Thymus (tissue), 11 donors: ENCODE measurements around the gene INCENP. TPM values are rescaled to one million over a fixed set of nuclear protein-coding genes. Genes with fewer than 3 reads are reported as not detected.

Experiments
- DNase-seq, 9 donors: peaks; one replicate each; pipeline ENCODE4 v3.0.0-alpha.2; 2013; ENCODE audit warnings: low spot score in 9 of 9, low read depth in 6 of 9, missing footprints in 1 of 9
- H3K27ac ChIP-seq, 2 donors: one replicate each; pipeline ENCODE4 v1.5.1; 2013; ENCODE audit warnings: control low read depth in 1 of 2, low read depth in 1 of 2, low read length in 1 of 2, mild to moderate bottlenecking in 1 of 2, moderate library complexity in 1 of 2
- H3K27me3 ChIP-seq, 2 donors: one replicate each; pipeline ENCODE4 v1.5.1; 2013; ENCODE audit warnings: low read length in 1 of 2; ENCODE audit not compliant: control insufficient read depth in 2 of 2, insufficient read depth in 1 of 2
- H3K36me3 ChIP-seq, 2 donors: one replicate each; pipeline ENCODE4 v1.5.1; 2013; ENCODE audit warnings: low read length in 1 of 2, mild to moderate bottlenecking in 1 of 2, moderate library complexity in 1 of 2; ENCODE audit not compliant: control insufficient read depth in 2 of 2, insufficient read depth in 2 of 2
- H3K4me1 ChIP-seq, 2 donors: one replicate each; pipeline ENCODE4 v1.5.1; 2013; ENCODE audit warnings: low read length in 2 of 2; ENCODE audit not compliant: control insufficient read depth in 2 of 2, insufficient read depth in 2 of 2
- H3K4me3 ChIP-seq, 2 donors: one replicate each; pipeline ENCODE4 v1.5.1; 2013; ENCODE audit warnings: low read length in 2 of 2, control low read depth in 1 of 2, mild to moderate bottlenecking in 1 of 2
- H3K9me3 ChIP-seq, 2 donors: one replicate each; pipeline ENCODE4 v1.5.1; 2013; ENCODE audit warnings: low read length in 1 of 2, mild to moderate bottlenecking in 1 of 2; ENCODE audit not compliant: control insufficient read depth in 2 of 2, insufficient read depth in 1 of 2
- WGBS: extraction: QIAGEN DNeasy Blood & Tissue Kit; methylation state at CpG from one replicate; pipeline ENCODE4 v1.1.7; 2013; 5-methylcytosine and 5-hydroxymethylcytosine counted together
- polyA plus RNA-seq: library from polyadenylated mRNA; stranded (reverse); fragments of 200-250 nt; gene quantifications from one replicate; pipeline ENCODE4 v1.2.3, GENCODE V29; 2013
- total RNA-seq: library from RNA; stranded (reverse); fragments of 120-200 nt; gene quantifications from one replicate; pipeline ENCODE4 v1.2.4, GENCODE V29; 2013
- donor health status: healthy.

Gene INCENP
- total and polyA plus RNA-seq, 2 donors, result 5.2 to 24.7 TPM

- Histone ChIP-seq H3K4me1 (peaks cover 0 to 3% of the 10 kb centered on the region in 2 donors), H3K4me3 (no peak overlapping the region), H3K27ac (no peak overlapping the region), H3K36me3 (no peaks in the 10 kb centered on the region), H3K27me3 (no peaks in the 10 kb centered on the region), H3K9me3 (no peaks in the 10 kb centered on the region)
- DNase-seq, result no peak
Observed at GRCh38 chr11:62103141-62103540, 20.7 kb upstream of the INCENP start.

- Histone ChIP-seq H3K4me1 (peaks cover 0 to 3% of the 10 kb centered on the region in 2 donors), H3K27ac (no peak overlapping the region), H3K27me3 (no peaks in the 10 kb centered on the region), H3K36me3 (no peaks in the 10 kb centered on the region), H3K4me3 (no peak overlapping the region), H3K9me3 (no peaks in the 10 kb centered on the region)
- WGBS, result 84% methylated on average over 3 of the region's 3 CpGs
- DNase-seq, result no peak
Observed at GRCh38 chr11:62103986-62104385, 19.8 kb upstream of the INCENP start.

GRCh38 chr11:62104816-62105653, 18.8 kb upstream of the INCENP start:
- no peak for DNase-seq
- H3K4me1 ChIP-seq, result peaks cover 0 to 3% of the 10 kb centered on the region in 2 donors
- H3K27me3 ChIP-seq, result no peaks in the 10 kb centered on the region
- H3K36me3 ChIP-seq, result no peaks in the 10 kb centered on the region
- H3K4me3 ChIP-seq, result peak overlapping the region in 1 of 2 donors; percentile 23
- H3K9me3 ChIP-seq, result no peaks in the 10 kb centered on the region
- H3K27ac ChIP-seq, result no peak overlapping the region
- WGBS, result 35% methylated on average over 11 of the region's 11 CpGs

GRCh38 chr11:62105667-62106191, 18.1 kb upstream of the INCENP start:
- peak overlapping the region in 1 of 2 donors; percentile 23 for H3K4me3 ChIP-seq
- H3K9me3 ChIP-seq, result no peaks in the 10 kb centered on the region
- 86% methylated on average over 5 of the region's 5 CpGs for WGBS
- H3K27ac ChIP-seq, result no peak overlapping the region
- H3K4me1 ChIP-seq, result peaks cover 0 to 3% of the 10 kb centered on the region in 2 donors
- no peak for DNase-seq
- no peaks in the 10 kb centered on the region for H3K36me3 ChIP-seq
- no peaks in the 10 kb centered on the region for H3K27me3 ChIP-seq

- Histone ChIP-seq H3K27me3 (no peaks in the 10 kb centered on the region), H3K4me3 (no peak overlapping the region), H3K9me3 (no peaks in the 10 kb centered on the region), H3K36me3 (no peaks in the 10 kb centered on the region), H3K27ac (no peak overlapping the region), H3K4me1 (peaks cover 0 to 9% of the 10 kb centered on the region in 2 donors)
- peak in 8 of 9 donors; percentile 32 to 73 (median 44) for DNase-seq
- 57% methylated on average over 14 of the region's 14 CpGs for WGBS
Observed at GRCh38 chr11:62108017-62108750, 15.6 kb upstream of the INCENP start.

- Histone ChIP-seq H3K36me3 (no peaks in the 10 kb centered on the region), H3K27me3 (no peaks in the 10 kb centered on the region), H3K4me3 (no peak overlapping the region), H3K27ac (no peak overlapping the region), H3K9me3 (no peaks in the 10 kb centered on the region), H3K4me1 (peaks cover 0 to 9% of the 10 kb centered on the region in 2 donors)
- DNase-seq, result no peak
- WGBS, result 67% methylated on average over 6 of the region's 6 CpGs
Observed at GRCh38 chr11:62108971-62109404, 14.8 kb upstream of the INCENP start.

- no peaks in the 10 kb centered on the region for H3K27me3 ChIP-seq
- WGBS, result 93% methylated on average over 5 of the region's 5 CpGs
- no peaks in the 10 kb centered on the region for H3K36me3 ChIP-seq
- peaks cover 0 to 3% of the 10 kb centered on the region in 2 donors for H3K9me3 ChIP-seq
- H3K4me3 ChIP-seq, result no peak overlapping the region
- H3K27ac ChIP-seq, result no peak overlapping the region
- DNase-seq, result no peak
- H3K4me1 ChIP-seq, result peaks cover 0 to 5% of the 10 kb centered on the region in 2 donors
Observed at GRCh38 chr11:62115085-62115694, 8.6 kb upstream of the INCENP start.

GRCh38 chr11:62116451-62116850, 7.4 kb upstream of the INCENP start:
- WGBS, result 46% methylated on average over 2 of the region's 2 CpGs
- H3K27ac ChIP-seq, result no peak overlapping the region
- H3K36me3 ChIP-seq, result no peaks in the 10 kb centered on the region
- no peak overlapping the region for H3K4me3 ChIP-seq
- peaks cover 0 to 3% of the 10 kb centered on the region in 2 donors for H3K9me3 ChIP-seq
- peaks cover 0 to 5% of the 10 kb centered on the region in 2 donors for H3K4me1 ChIP-seq
- H3K27me3 ChIP-seq, result no peaks in the 10 kb centered on the region
- no peak for DNase-seq
